Fibroblast of lung (primary cell): ENCODE data around the gene NBR1.

Experiments
- EZH2 ChIP-seq: IDR thresholded peaks from 2 replicates; pipeline ENCODE4 v1.5.1; 2012; ENCODE audit warnings: low read length, control low read depth, mild to moderate bottlenecking; ENCODE audit errors: missing control alignments
- TF ChIP-seq, protein P1 (sequence below), 2 donors: IDR thresholded peaks in 1 of 2; conservative IDR thresholded peaks in 1 of 2; 1 replicate in 1 of 2; 2 replicates in 1 of 2; pipeline ENCODE4 v1.5.1; 2011 to 2012; ENCODE audit warnings: low read length in 2 of 2, control low read depth in 1 of 2, inconsistent platforms in 1 of 2, low read depth in 1 of 2, mild to moderate bottlenecking in 1 of 2

DNA sequence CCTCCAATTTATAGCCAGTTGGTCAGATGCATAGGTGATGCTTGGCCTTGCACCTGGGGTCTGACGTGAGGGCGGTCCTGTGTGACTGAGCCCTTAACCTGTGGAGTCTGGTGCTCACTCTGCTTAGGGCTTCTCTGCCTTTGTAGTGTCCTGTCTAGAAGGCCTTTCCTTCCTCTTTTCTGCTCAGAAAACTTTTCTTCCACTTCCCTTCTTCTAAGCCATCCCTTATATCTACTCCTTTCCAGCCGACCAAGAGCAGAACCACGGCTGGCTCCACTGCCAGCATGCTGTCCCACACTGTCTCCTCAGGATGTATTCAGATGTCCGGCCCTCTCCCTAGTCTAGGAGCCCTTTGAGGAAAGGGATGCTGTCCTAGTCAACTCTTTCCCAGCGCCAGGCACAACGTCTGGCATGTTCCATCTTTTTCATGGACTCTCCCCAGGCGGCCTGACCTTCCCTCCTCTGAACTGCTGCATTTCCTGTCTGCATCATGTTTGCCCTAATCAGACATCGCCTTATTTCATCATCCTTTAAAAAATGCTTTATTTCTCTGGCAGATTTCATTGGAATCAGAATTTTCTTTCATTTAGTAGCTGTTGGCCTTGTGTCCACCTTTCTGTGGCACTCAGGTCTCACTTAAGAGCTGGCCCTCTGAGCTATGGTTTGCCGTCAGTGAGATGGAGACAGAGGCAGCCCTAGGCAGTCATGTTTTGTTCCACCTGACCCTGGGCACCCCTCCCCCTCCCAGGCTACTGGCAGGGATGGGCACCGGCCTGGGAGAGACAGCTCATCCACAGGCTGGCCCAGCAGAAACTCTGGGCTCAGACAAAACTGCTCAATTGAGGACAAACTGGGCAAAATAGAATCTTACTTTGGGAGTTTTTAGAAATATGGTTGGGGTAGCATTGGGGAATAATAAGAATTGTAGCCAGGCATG is 30.4 kb upstream of the NBR1 start:
- TF ChIP-seq, protein P1, sequence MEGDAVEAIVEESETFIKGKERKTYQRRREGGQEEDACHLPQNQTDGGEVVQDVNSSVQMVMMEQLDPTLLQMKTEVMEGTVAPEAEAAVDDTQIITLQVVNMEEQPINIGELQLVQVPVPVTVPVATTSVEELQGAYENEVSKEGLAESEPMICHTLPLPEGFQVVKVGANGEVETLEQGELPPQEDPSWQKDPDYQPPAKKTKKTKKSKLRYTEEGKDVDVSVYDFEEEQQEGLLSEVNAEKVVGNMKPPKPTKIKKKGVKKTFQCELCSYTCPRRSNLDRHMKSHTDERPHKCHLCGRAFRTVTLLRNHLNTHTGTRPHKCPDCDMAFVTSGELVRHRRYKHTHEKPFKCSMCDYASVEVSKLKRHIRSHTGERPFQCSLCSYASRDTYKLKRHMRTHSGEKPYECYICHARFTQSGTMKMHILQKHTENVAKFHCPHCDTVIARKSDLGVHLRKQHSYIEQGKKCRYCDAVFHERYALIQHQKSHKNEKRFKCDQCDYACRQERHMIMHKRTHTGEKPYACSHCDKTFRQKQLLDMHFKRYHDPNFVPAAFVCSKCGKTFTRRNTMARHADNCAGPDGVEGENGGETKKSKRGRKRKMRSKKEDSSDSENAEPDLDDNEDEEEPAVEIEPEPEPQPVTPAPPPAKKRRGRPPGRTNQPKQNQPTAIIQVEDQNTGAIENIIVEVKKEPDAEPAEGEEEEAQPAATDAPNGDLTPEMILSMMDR (conservative IDR thresholded peaks at IDR 0.05 in 1 of 2, IDR thresholded peaks at IDR 0.05 in 1 of 2; ENCODE audit: low read depth in 1 of 2, low read length in 2 of 2) = no peak
- no peak for TF ChIP-seq EZH2
